Measurements from ENCODE around the gene BNC2. TPM values are rescaled to one million over a fixed set of nuclear protein-coding genes. Genes with fewer than 3 reads are reported as not detected.

The BNC2 gene
- total RNA-seq, 2 experiments from 2014 or later, result not detected

- Mint-ChIP-seq H3K9me3 (no peaks in the 10 kb centered on the region), H3K36me3 (ENCODE audit: low read depth) (no peaks in the 10 kb centered on the region), H3K4me3 (no peak overlapping the region), H3K4me1 (ENCODE audit: low read depth) (no peaks in the 10 kb centered on the region), H3K27ac (no peak overlapping the region), H3K27me3 (no peaks in the 10 kb centered on the region)
- intact Hi-C loops (cut with DNase I, micrococcal nuclease), result no loop called here
- CTCF ChIA-PET, result no interaction called here
- no peaks in the 10 kb centered on the region for H3K9me3 ChIP-seq (ENCODE audit: control insufficient read depth in 1 of 2, insufficient read depth in 1 of 2, low read length in 2 of 2)
- POLR2A ChIA-PET, result no interaction called here
- no peak overlapping the region for H3K4me3 ChIP-seq (ENCODE audit: low read length)
- no peaks in the 10 kb centered on the region for H3K27me3 ChIP-seq (ENCODE audit: control insufficient read depth in 1 of 2, insufficient read depth in 2 of 2, low read length in 2 of 2)
- no peak for TF ChIP-seq CTCF (IDR thresholded peaks at IDR 0.05)
- H3K36me3 ChIP-seq (ENCODE audit: insufficient read depth, low read length), result no peaks in the 10 kb centered on the region
- DNase-seq, result no peak
- H3K27ac ChIP-seq (ENCODE audit: low read depth in 1 of 2, low read length in 2 of 2), result no peak overlapping the region
- H3K4me1 ChIP-seq (ENCODE audit: insufficient read depth, low read length), result no peaks in the 10 kb centered on the region
- ATAC-seq (ENCODE audit: poor library complexity), result no peak
Measured at GRCh38 chr9:16642421-16643109, 227.9 kb downstream of the BNC2 start.

GRCh38 chr9:16640649-16641048, 229.8 kb downstream of the BNC2 start:
- CTCF ChIA-PET, result no interaction called here

GRCh38 chr9:16639644-16640043, 230.8 kb downstream of the BNC2 start:
- intact Hi-C loops (cut with DNase I, micrococcal nuclease), result no loop called here
- H3K4me1 Mint-ChIP-seq (ENCODE audit: low read depth), result no peaks in the 10 kb centered on the region
- ATAC-seq (ENCODE audit: poor library complexity), result no peak

More at GRCh38 chr9:16640649-16641048, 229.8 kb downstream of the BNC2 start:
- ATAC-seq (ENCODE audit: poor library complexity), result no peak
- intact Hi-C loops (cut with DNase I, micrococcal nuclease), result no loop called here
- no peaks in the 10 kb centered on the region for H3K4me1 Mint-ChIP-seq (ENCODE audit: low read depth)
- H3K27ac Mint-ChIP-seq, result no peak overlapping the region
- no peaks in the 10 kb centered on the region for H3K9me3 Mint-ChIP-seq
- no peak for TF ChIP-seq CTCF (IDR thresholded peaks at IDR 0.05)
- no peak for DNase-seq
- H3K4me3 ChIP-seq (ENCODE audit: low read length), result no peak overlapping the region
- no peaks in the 10 kb centered on the region for H3K27me3 ChIP-seq (ENCODE audit: control insufficient read depth in 1 of 2, insufficient read depth in 2 of 2, low read length in 2 of 2)
- no peak overlapping the region for H3K4me3 Mint-ChIP-seq
- POLR2A ChIA-PET, result no interaction called here
- no peaks in the 10 kb centered on the region for H3K27me3 Mint-ChIP-seq
- H3K4me1 ChIP-seq (ENCODE audit: insufficient read depth, low read length), result no peaks in the 10 kb centered on the region
- H3K36me3 Mint-ChIP-seq (ENCODE audit: low read depth), result no peaks in the 10 kb centered on the region
- no peaks in the 10 kb centered on the region for H3K36me3 ChIP-seq (ENCODE audit: insufficient read depth, low read length)
- no peaks in the 10 kb centered on the region for H3K9me3 ChIP-seq (ENCODE audit: control insufficient read depth in 1 of 2, insufficient read depth in 1 of 2, low read length in 2 of 2)
- H3K27ac ChIP-seq (ENCODE audit: low read depth in 1 of 2, low read length in 2 of 2), result no peak overlapping the region

More at GRCh38 chr9:16639644-16640043, 230.8 kb downstream of the BNC2 start:
- no peaks in the 10 kb centered on the region for H3K36me3 Mint-ChIP-seq (ENCODE audit: low read depth)
- Histone ChIP-seq H3K27me3 (ENCODE audit: control insufficient read depth in 1 of 2, insufficient read depth in 2 of 2, low read length in 2 of 2) (no peaks in the 10 kb centered on the region), H3K4me3 (ENCODE audit: low read length) (no peak overlapping the region), H3K36me3 (ENCODE audit: insufficient read depth, low read length) (no peaks in the 10 kb centered on the region), H3K9me3 (ENCODE audit: control insufficient read depth in 1 of 2, insufficient read depth in 1 of 2, low read length in 2 of 2) (no peaks in the 10 kb centered on the region), H3K27ac (ENCODE audit: low read depth in 1 of 2, low read length in 2 of 2) (no peak overlapping the region), H3K4me1 (ENCODE audit: insufficient read depth, low read length) (no peaks in the 10 kb centered on the region)
- DNase-seq, result no peak
- no peaks in the 10 kb centered on the region for H3K27me3 Mint-ChIP-seq
- POLR2A ChIA-PET, result no interaction called here
- H3K4me3 Mint-ChIP-seq, result no peak overlapping the region
- no peaks in the 10 kb centered on the region for H3K9me3 Mint-ChIP-seq
- no peak overlapping the region for H3K27ac Mint-ChIP-seq
- TF ChIP-seq CTCF (IDR thresholded peaks at IDR 0.05), result no peak
- CTCF ChIA-PET, result no interaction called here
